Large intestine (tissue), 3 donors: ENCODE measurements around the gene BUB1B. TPM values are rescaled to one million over a fixed set of nuclear protein-coding genes. Genes with fewer than 3 reads are reported as not detected.

Experiments used
- DNase-seq, 2 donors: peaks; one replicate each; pipeline versions ENCODE4 v3.0.0 to v3.0.0-alpha.2; 2013
- H3K27ac ChIP-seq: one replicate; pipeline ENCODE4 v1.5.1; 2013; ENCODE audit warnings: low read length
- H3K27me3 ChIP-seq: 2 replicates; pipeline ENCODE4 v1.6.1; 2013; ENCODE audit warnings: low read length; ENCODE audit not compliant: control insufficient read depth, insufficient read depth
- H3K36me3 ChIP-seq: 2 replicates; pipeline ENCODE4 v1.6.1; 2013; ENCODE audit warnings: low read length; ENCODE audit not compliant: control insufficient read depth, insufficient read depth
- H3K4me1 ChIP-seq: one replicate; pipeline ENCODE4 v1.6.1; 2013; ENCODE audit warnings: low read length; ENCODE audit not compliant: control insufficient read depth, insufficient read depth
- H3K4me3 ChIP-seq: one replicate; pipeline ENCODE4 v1.5.1; 2013; ENCODE audit warnings: low read length
- H3K9me3 ChIP-seq: one replicate; pipeline ENCODE4 v1.6.1; 2013; ENCODE audit warnings: mild to moderate bottlenecking, low read depth, low read length, moderate library complexity; ENCODE audit not compliant: control insufficient read depth
- WGBS: methylation state at CpG from one replicate; pipeline ENCODE4 v1.1.5; 2013; ENCODE audit warnings: low lambda C conversion rate; ENCODE audit not compliant: insufficient coverage; 5-methylcytosine and 5-hydroxymethylcytosine counted together
- polyA plus RNA-seq: library from polyadenylated mRNA; unstranded; fragments of 120-200 nt; gene quantifications from one replicate; pipeline ENCODE4 v1.2.1, GENCODE V29; 2013

Gene BUB1B
- polyA plus RNA-seq, 1 donor, result 12.8 TPM

- no peaks in the 10 kb centered on the region for H3K9me3 ChIP-seq
- no peak overlapping the region for H3K4me3 ChIP-seq
- no peak for DNase-seq
- H3K27me3 ChIP-seq, result no peaks in the 10 kb centered on the region
- no peaks in the 10 kb centered on the region for H3K4me1 ChIP-seq
- H3K36me3 ChIP-seq, result peaks cover 3% of the 10 kb centered on the region
- H3K27ac ChIP-seq, result no peak overlapping the region
- WGBS, result 100% methylated on average over 1 of the region's 5 CpGs
Observed at GRCh38 chr15:40229316-40229715, 68.4 kb downstream of the BUB1B start.

- Histone ChIP-seq H3K36me3 (peaks cover 3% of the 10 kb centered on the region), H3K4me3 (no peak overlapping the region), H3K4me1 (no peaks in the 10 kb centered on the region), H3K27ac (no peak overlapping the region), H3K27me3 (no peaks in the 10 kb centered on the region), H3K9me3 (no peaks in the 10 kb centered on the region)
- no CpG with 5 or more reads among the region's 1 CpG for WGBS
- DNase-seq, result no peak
Observed at GRCh38 chr15:40229956-40230355, 69.1 kb downstream of the BUB1B start.

- Histone ChIP-seq H3K4me1 (no peaks in the 10 kb centered on the region), H3K27ac (no peak overlapping the region), H3K4me3 (no peak overlapping the region), H3K36me3 (peaks cover 3% of the 10 kb centered on the region), H3K27me3 (no peaks in the 10 kb centered on the region), H3K9me3 (no peaks in the 10 kb centered on the region)
- no CpG with 5 or more reads among the region's 7 CpGs for WGBS
- DNase-seq, result no peak
Observed at GRCh38 chr15:40232625-40233070, 71.8 kb downstream of the BUB1B start.

GRCh38 chr15:40233727-40234577 is 73.1 kb downstream of the BUB1B start:
- Histone ChIP-seq H3K4me1 (peaks cover 4% of the 10 kb centered on the region), H3K27me3 (peaks cover 6% of the 10 kb centered on the region), H3K4me3 (no peak overlapping the region), H3K27ac (no peak overlapping the region), H3K36me3 (peaks cover 3% of the 10 kb centered on the region), H3K9me3 (no peaks in the 10 kb centered on the region)
- DNase-seq, result no peak
- WGBS, result no CpG with 5 or more reads among the region's 11 CpGs

- Histone ChIP-seq H3K9me3 (no peaks in the 10 kb centered on the region), H3K27me3 (peaks cover 13% of the 10 kb centered on the region), H3K36me3 (peaks cover 2% of the 10 kb centered on the region), H3K4me3 (no peak overlapping the region), H3K4me1 (peaks cover 9% of the 10 kb centered on the region), H3K27ac (no peak overlapping the region)
- WGBS, result no CpG with 5 or more reads among the region's 4 CpGs
- no peak for DNase-seq
Observed at GRCh38 chr15:40234783-40235182, 73.9 kb downstream of the BUB1B start.

GRCh38 chr15:40235201-40235885 is 74.5 kb downstream of the BUB1B start:
- DNase-seq, result no peak
- WGBS, result no CpG with 5 or more reads among the region's 4 CpGs
- Histone ChIP-seq H3K4me1 (peaks cover 9% of the 10 kb centered on the region), H3K36me3 (no peaks in the 10 kb centered on the region), H3K27ac (no peak overlapping the region), H3K9me3 (no peaks in the 10 kb centered on the region), H3K4me3 (no peak overlapping the region), H3K27me3 (peaks cover 17% of the 10 kb centered on the region)

- Histone ChIP-seq H3K27ac (no peak within 1 kb of the TSS), H3K4me1 (peaks cover 9% of the 10 kb centered on the region), H3K4me3 (peak within 1 kb of the TSS; percentile 20), H3K27me3 (peaks cover 17% of the 10 kb centered on the region), H3K9me3 (no peaks in the 10 kb centered on the region), H3K36me3 (no peaks in the 10 kb centered on the region)
- DNase-seq, result peak in 1 of 2 donors; percentile 59
- WGBS, result no CpG with 5 or more reads among the region's 39 CpGs
Observed at GRCh38 chr15:40238532-40239403, 77.9 kb downstream of the BUB1B start, which contains the start of gene PAK6. TSS of gene PAK6 (plus strand) at chr15:40239063. CDS start at chr15:40264786, 25,723 bp downstream.

- Histone ChIP-seq H3K27me3 (peaks cover 17% of the 10 kb centered on the region), H3K36me3 (no peaks in the 10 kb centered on the region), H3K4me3 (peak overlapping the region; percentile 20), H3K9me3 (no peaks in the 10 kb centered on the region), H3K4me1 (peaks cover 9% of the 10 kb centered on the region), H3K27ac (no peak overlapping the region)
- DNase-seq, result no peak
- WGBS, result no CpG with 5 or more reads among the region's 5 CpGs
Observed at GRCh38 chr15:40239404-40239692, 78.5 kb downstream of the BUB1B start.

GRCh38 chr15:40239693-40240618 is 79.1 kb downstream of the BUB1B start:
- Histone ChIP-seq H3K4me1 (peaks cover 13% of the 10 kb centered on the region), H3K36me3 (no peaks in the 10 kb centered on the region), H3K27ac (no peak overlapping the region), H3K9me3 (no peaks in the 10 kb centered on the region), H3K4me3 (no peak overlapping the region), H3K27me3 (peaks cover 17% of the 10 kb centered on the region)
- DNase-seq, result no peak
- WGBS, result no CpG with 5 or more reads among the region's 19 CpGs
